Activated naive CD8-positive, alpha-beta T cell treated with anti-CD3 and anti-CD28 coated beads, Interleukin-2, amount 50 U/mL, for 16 hours (primary cell): Measurements from ENCODE around the gene LRRC53.

Experiments used
- DNase-seq: peaks from one replicate; pipeline ENCODE4 v3.0.0-alpha.2; 2020; ENCODE audit warnings: low read depth, low spot score

Gene LRRC53

GRCh38 chr1:74432325-74432724, 80.1 kb downstream of the LRRC53 start:
- DNase-seq = no peak

DNA sequence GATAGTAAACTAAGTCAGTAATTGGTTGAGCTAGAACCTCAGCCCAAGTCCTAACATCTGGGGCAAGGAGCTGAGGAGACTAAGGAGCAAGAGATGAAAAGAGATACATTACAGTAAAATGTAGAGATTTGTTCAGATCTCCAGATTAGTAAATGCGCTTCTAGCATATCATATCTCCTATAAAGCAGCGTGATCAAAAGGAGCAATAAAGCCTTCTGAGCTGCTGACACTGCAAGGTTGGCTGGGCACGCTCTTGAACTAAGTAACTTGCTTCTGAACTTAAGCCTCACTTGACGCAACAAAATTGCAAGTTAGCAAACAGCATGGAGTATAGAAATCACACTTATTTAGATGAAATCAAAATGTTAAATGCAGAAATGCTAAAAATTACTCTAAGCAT, 80.9 kb downstream of the LRRC53 start:
- no peak for DNase-seq

GRCh38 chr1:74430342-74430934, 82.0 kb downstream of the LRRC53 start:
- no peak for DNase-seq

GRCh38 chr1:74429580-74429979, 82.8 kb downstream of the LRRC53 start:
- no peak for DNase-seq

DNA sequence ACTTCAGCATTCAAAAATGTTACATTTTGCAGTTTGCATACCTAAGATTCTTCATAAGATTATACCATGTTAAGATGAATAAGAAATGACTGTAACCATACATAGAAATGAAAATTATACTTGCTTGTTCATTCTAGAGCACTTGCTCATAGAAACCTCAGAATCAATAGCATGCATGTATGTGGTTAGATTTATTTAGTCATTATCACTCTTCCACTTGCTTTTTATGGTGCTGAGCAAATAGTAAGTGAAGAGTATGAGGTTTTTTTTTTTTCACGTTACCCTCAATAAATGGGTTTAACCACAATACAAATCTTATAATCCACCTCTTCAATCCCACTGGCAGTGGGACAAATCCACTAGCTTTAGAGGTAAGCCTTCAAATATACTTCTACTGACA, 84.7 kb downstream of the LRRC53 start:
- no peak for DNase-seq

- DNase-seq = no peak
Observed at GRCh38 chr1:74426208-74426937, 86.0 kb downstream of the LRRC53 start.

DNA sequence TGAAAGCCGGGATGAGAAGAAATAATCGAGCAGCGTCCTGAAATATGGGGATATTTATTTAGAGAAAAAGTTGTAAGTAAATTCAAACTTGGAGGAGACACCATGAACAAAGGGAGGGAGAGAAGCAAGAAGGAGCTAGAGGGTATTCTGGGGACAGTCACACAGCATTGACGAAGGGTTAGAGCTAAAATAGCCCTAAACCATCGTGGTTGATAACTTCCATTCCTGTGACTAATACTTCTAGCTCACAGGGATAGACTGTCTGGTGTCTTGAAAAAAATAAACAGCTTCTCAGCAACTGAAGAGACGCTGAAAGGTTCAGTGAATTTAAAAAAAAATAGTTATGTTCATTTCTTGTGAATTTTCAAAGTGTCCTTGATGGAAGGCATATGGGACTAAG, 86.7 kb downstream of the LRRC53 start:
- DNase-seq = no peak

GRCh38 chr1:74423471-74423870, 88.9 kb downstream of the LRRC53 start:
- DNase-seq = no peak

DNA sequence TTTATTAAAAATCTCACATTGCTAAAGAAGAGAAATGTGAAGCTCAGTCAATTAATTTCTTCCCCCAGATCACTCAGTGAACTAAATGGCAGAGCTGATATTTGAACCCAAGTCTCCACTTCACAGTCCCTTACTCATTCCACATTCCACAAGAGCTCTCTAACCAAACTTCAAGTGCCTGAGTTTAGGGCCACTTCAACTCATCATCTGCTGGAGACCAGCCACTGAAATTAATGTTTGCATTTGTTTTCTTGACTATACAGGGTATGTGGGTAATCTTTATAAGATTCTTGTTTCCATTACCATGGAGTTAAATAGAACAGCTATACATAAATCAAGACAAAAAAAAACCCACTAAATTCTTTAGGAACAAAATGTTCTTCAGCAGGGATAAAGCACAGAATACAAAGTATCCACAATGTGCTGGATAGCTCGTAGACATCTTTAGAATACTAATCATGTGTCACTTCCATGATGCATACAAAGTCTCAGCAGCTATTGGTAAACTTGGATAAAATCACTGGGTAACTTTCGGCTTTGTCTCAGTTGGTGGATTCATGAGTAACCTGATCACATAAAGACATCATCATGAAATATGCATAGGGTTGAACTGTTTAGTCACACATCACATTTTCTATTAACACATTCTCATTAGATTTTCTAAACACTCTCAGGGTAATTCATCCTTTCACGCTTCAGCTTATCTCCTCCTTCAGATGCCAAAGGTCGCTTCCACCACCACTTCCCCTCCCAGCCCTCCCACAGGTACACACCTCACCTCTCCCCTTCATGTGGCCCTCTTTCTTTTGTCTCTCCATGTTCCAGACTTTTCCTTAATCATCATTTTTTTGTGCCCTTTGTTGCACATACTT, 89.8 kb downstream of the LRRC53 start:
- no peak for DNase-seq

DNA sequence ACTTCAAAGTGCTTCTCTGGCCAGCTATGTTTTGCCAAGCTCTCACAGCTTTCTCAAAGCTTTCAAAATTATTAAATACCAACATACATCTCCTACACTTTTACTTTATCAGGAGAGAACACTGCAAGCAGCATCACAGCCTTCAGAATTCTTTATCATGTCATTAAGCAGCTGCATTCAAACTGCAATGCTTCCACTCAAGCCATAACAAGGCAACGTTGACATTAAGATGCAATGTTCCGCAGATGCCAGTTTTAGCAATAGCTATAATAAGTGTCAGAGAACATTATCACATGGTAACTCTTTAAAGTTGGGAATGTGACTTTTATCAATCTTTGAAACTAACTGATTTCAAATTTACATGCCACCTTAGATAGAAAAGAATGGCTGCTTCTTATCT, 91.9 kb downstream of the LRRC53 start:
- DNase-seq = no peak
